ENCODE results near the gene NHSL2. TPM values are rescaled to one million over a fixed set of nuclear protein-coding genes. Genes with fewer than 3 reads are reported as not detected.

Gene NHSL2
- 15.6 TPM for total RNA-seq

GRCh38 chrX:71910643-71910985, at the start of gene NHSL2:
Gene NHSL2, plus strand, starts transcription at chrX:71910845.

DNA sequence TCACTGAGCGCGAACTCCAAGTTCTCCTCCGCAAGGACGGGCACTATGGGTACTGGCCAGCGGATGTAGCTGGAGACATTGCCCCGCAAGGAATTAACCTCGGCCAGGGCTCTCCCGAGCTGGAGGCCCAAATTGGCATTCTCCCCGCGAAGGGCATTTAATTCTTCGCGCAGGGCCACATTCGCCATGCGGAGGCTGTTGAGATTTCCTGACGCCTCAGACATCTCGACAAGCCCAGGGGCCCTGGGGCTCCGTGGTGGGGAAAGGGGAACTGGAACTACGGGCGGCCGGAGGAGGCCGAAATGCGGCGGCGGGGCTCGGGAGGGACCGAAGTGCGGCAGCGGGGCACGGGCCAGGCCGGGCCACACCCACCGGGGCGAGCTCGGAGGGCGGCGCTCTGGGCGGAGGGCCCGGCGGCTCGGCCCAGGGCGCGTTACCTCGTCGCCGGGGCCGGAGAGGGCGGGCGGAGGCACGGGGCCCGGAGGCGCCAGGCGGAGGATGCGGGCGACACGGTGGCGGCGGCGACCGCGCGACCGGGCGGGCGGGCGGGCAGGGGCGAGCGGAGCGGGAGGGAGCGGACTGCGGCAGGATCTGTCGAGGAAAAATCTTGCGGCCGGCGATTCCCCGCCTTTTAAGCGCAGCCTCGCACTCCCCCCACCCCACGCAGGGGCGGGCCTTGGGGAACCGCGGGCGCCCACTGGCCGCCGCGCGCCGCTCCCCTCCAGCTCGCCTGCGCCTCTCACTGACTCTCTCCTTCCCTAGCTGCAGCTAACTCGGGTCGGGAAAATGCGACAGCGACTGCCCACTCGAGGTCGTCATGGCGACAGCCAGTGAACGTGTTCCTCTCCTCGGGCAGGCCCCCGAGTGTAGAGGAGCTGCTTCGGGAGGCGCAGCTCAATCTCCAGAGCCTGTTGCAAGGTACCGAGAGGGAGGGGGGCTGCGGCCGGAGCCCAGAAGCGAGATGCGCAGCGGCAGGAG, 221.0 kb downstream of the NHSL2 start, which contains the start of gene RTL5:
TSS of gene RTL5 (minus strand) at position 599 of the 978 bp plus-strand sequence.

DNA sequence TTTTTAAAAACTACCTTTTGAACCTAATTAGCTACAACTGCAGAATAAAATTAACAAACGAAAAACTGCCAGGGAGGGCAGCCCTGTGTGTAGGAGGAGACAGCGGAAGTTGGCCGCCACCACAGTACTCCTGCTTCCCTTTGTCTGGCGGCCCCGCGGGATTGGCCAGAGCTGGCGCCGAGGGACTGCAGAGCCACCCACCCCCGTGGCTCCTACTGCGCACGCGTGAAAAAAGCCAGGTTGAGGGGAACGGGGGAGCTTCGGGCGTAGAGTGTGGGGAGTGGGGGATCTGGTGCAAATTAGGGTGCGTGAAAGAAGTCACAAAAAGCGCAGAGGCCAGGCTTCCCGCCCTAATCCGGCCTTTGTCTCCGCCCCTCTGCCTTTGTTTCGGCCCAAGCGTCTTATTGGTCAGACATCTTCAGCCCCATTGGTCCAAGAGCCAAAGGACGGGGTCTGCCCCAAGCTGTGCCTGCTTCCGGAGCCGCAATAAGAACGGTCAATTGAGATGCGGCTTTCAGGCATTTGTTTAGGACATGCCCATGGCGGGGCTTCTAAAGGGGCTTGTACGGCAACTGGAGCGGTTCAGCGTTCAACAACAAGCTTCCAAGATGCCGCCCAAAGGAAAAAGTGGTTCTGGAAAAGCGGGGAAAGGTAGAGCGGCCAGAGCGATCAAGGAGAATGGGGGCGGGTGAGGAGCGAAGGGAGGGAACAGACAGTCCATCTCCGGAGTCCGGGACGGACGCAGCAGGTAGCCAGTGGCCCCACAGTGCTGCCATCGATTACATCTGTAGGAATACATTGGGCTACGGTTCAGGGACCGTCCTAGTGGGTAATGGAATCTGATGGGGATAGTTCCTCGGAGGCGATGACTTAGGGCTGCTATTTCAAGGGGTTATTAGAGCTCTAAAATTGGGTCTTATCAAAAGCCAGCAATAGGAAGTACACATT, 270.8 kb downstream of the NHSL2 start, which contains the start of gene PIN4:
TSS of gene PIN4 (plus strand) at position 580 of the 948 bp plus-strand sequence. CDS start at position 609, 29 bp downstream.

Other genes starting within 250 kb of the NHSL2 start
- gene CXorf49, start 192.6 kb upstream of the NHSL2 start, total RNA-seq = not detected
- gene CXorf49B, start 147.5 kb upstream of the NHSL2 start, total RNA-seq = not detected
- 12.4 TPM for gene RTL5, start 221.1 kb downstream of the NHSL2 start, total RNA-seq